ENCODE results near the gene FAM168A. TPM values are rescaled to one million over a fixed set of nuclear protein-coding genes. Genes with fewer than 3 reads are reported as not detected.

FAM168A gene
- total RNA-seq, 1 experiment from 2014 or later = 21.1 TPM

DNA sequence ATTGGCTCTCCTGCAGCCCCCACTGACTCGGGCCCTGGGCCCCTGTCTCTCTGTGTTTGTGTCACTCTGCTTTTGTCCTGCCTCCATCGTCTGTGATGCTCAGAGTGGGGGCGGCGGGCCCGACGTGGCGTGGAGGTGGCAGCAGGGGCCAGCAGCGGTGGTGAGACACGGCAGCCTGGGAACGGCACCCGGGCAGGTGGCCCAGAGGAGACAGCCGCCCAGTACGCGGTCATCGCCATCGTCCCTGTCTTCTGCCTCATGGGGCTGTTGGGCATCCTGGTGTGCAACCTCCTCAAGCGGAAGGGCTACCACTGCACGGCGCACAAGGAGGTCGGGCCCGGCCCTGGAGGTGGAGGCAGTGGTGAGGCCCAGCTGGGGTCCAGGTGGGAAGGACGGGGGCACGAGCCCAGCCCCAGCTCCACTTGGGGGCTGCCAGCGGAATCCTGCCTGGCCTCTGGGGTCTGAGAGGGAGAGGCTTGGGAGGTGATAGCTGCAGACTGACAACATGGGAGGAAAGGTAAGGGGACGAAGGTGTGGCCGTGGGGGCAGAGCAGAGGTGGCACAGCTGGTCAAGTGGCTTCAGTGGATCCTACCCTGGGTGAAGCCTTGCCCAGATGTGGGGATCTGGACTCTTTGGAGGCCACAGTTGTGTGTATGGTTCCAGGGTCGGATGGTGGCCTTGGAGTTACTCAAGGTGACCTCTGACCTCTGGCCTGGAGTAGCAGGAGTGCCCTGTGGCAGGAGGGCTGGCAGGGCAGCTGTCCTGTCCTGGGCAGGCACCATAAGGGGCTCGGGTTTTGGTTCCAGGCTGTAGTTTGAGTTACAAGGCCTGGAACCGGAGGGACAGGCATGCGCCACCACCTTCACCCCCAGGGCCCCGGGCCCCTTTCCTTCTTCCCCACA is 205.6 kb downstream of the FAM168A start:
- Histone ChIP-seq H2AK5ac (ENCODE audit: insufficient read length, low read length) (no peak overlapping the region), H2AFZ (ENCODE audit: low read length) (no peak overlapping the region), H4K8ac (replicated peaks; ENCODE audit: insufficient read length, low read depth, low read length) (no peak overlapping the region), H3T11ph (ENCODE audit: low read length) (no peak overlapping the region), H3K79me2 (ENCODE audit: insufficient read depth, low read length) (no peaks in the 10 kb centered on the region), H2BK5ac (ENCODE audit: insufficient read length, low read length) (no peak overlapping the region), H3K27me3 (ENCODE audit: insufficient read depth, low read length) (no peaks in the 10 kb centered on the region), H3K4me1 (ENCODE audit: insufficient read depth, low read length) (no peaks in the 10 kb centered on the region), H3K79me1 (ENCODE audit: insufficient read depth, low read depth, low read length, poor library complexity, severe bottlenecking) (no peaks in the 10 kb centered on the region), H2BK20ac (ENCODE audit: low read depth, low read length, poor library complexity, severe bottlenecking) (no peak overlapping the region), H4K91ac (ENCODE audit: insufficient read length, low read depth, low read length) (no peak overlapping the region), H3K9me3 (ENCODE audit: control insufficient read depth, low read depth, low read length) (no peaks in the 10 kb centered on the region), H2BK12ac (ENCODE audit: insufficient read length, low read depth, low read length) (no peak overlapping the region), H3K56ac (ENCODE audit: insufficient read length, low read depth, low read length) (no peak overlapping the region), H3K18ac (ENCODE audit: insufficient read length, low read depth, low read length) (no peak overlapping the region), H3K4me2 (ENCODE audit: insufficient read depth, insufficient read length, low read length) (no peak overlapping the region), H3K4ac (ENCODE audit: low read depth, low read length) (no peak overlapping the region), H2BK15ac (ENCODE audit: low read depth, low read length) (no peak overlapping the region), H2BK120ac (ENCODE audit: low read depth, low read length, poor library complexity, severe bottlenecking) (no peak overlapping the region), H3K23me2 (ENCODE audit: insufficient read length, low read depth, low read length, poor library complexity, severe bottlenecking) (no peaks in the 10 kb centered on the region), H3K23ac (ENCODE audit: insufficient read length, low read depth, low read length) (no peak overlapping the region), H3K14ac (ENCODE audit: insufficient read depth, low read length) (no peak overlapping the region), H3K27ac (ENCODE audit: insufficient read length, low read depth, low read length) (no peak overlapping the region), H4K5ac (ENCODE audit: insufficient read length, low read depth, low read length) (no peak overlapping the region), H4K20me1 (ENCODE audit: control insufficient read depth, insufficient read depth, insufficient read length) (no peaks in the 10 kb centered on the region), H3K9ac (ENCODE audit: extremely low read depth, insufficient read length, low read length) (no peak overlapping the region)
- Mint-ChIP-seq H3K36me3 (ENCODE audit: insufficient read depth in 1 of 3, low read depth in 3 of 3) (peaks cover 0 to 3% (median 2%) of the 10 kb centered on the region in 3 experiments; a peak in 3 of 7 replicates), H3K4me1 (peaks cover 16 to 17% of the 10 kb centered on the region in 2 experiments), H3K27ac (peak overlapping the region in 1 of 3 experiments; percentile 44; a peak in 1 of 7 replicates), H3K27me3 (ENCODE audit: low read depth) (no peaks in the 10 kb centered on the region; the same call in 1 of the 2 replicates), H3K9me3 (no peaks in the 10 kb centered on the region), H3K4me3 (no peak overlapping the region)
- TF ChIP-seq, protein P1, sequence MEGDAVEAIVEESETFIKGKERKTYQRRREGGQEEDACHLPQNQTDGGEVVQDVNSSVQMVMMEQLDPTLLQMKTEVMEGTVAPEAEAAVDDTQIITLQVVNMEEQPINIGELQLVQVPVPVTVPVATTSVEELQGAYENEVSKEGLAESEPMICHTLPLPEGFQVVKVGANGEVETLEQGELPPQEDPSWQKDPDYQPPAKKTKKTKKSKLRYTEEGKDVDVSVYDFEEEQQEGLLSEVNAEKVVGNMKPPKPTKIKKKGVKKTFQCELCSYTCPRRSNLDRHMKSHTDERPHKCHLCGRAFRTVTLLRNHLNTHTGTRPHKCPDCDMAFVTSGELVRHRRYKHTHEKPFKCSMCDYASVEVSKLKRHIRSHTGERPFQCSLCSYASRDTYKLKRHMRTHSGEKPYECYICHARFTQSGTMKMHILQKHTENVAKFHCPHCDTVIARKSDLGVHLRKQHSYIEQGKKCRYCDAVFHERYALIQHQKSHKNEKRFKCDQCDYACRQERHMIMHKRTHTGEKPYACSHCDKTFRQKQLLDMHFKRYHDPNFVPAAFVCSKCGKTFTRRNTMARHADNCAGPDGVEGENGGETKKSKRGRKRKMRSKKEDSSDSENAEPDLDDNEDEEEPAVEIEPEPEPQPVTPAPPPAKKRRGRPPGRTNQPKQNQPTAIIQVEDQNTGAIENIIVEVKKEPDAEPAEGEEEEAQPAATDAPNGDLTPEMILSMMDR (conservative IDR thresholded peaks at IDR 0.05) = no peak
- WGBS (ENCODE audit: extremely low coverage, insufficient read length, low lambda C conversion rate) = no CpG with 5 or more reads among the region's 31 CpGs
- DNase-seq = no peak
